Astrocyte (in vitro differentiated cells and primary cell): Measurements from ENCODE around the gene USP49. TPM values are rescaled to one million over a fixed set of nuclear protein-coding genes. Genes with fewer than 3 reads are reported as not detected.

ENCODE experiments used
- DNase-seq: peaks from one replicate; pipeline ENCODE4 v3.0.0-alpha.2; 2010; ENCODE audit warnings: low read depth
- FAIRE-seq: peaks from 2 replicates; lab custom pipeline; 2011; peaks lifted over from hg19 to GRCh38; lab: Jason Lieb, UNC
- H2AFZ ChIP-seq: 2 replicates; pipeline ENCODE4 v1.6.0; 2012; ENCODE audit warnings: low read depth, low read length, inconsistent platforms
- H3K27ac ChIP-seq: 2 replicates; pipeline ENCODE4 v1.5.1; 2011; ENCODE audit warnings: low read depth, low read length, inconsistent platforms
- H3K27me3 ChIP-seq: 2 replicates; pipeline ENCODE4 v1.6.0; 2011; ENCODE audit warnings: low read length, inconsistent platforms; ENCODE audit not compliant: insufficient read depth
- H3K36me3 ChIP-seq: 2 replicates; pipeline ENCODE4 v1.5.1; 2011; ENCODE audit warnings: low read length, inconsistent platforms; ENCODE audit not compliant: insufficient read depth
- H3K4me1 ChIP-seq: 2 replicates; pipeline ENCODE4 v1.5.1; 2011; ENCODE audit warnings: low read length, inconsistent platforms; ENCODE audit not compliant: insufficient read depth
- H3K4me2 ChIP-seq: 2 replicates; pipeline ENCODE4 v1.6.0; 2012; ENCODE audit warnings: low read length, inconsistent platforms
- H3K4me3 ChIP-seq: 2 replicates; pipeline ENCODE4 v1.5.1; 2011; ENCODE audit warnings: low read depth, mild to moderate bottlenecking, low read length, inconsistent platforms; ENCODE audit not compliant: insufficient read depth
- H3K79me2 ChIP-seq: 2 replicates; pipeline ENCODE4 v1.6.0; 2012; ENCODE audit warnings: mild to moderate bottlenecking, low read length, inconsistent platforms; ENCODE audit not compliant: insufficient read depth
- H3K9ac ChIP-seq: 2 replicates; pipeline ENCODE4 v1.6.0; 2012; ENCODE audit warnings: mild to moderate bottlenecking, low read length, inconsistent platforms
- H3K9me3 ChIP-seq: 2 replicates; pipeline ENCODE4 v1.5.1; 2012; ENCODE audit warnings: low read depth, mild to moderate bottlenecking, low read length, inconsistent platforms; ENCODE audit not compliant: insufficient read depth
- H4K20me1 ChIP-seq: 2 replicates; pipeline ENCODE4 v1.6.0; 2012; ENCODE audit warnings: low read length, inconsistent platforms; ENCODE audit not compliant: insufficient read depth
- H3K27ac Mint-ChIP-seq: one replicate; pipeline ENCODE4 v1.8.0; 2021; ENCODE audit warnings: mild to moderate bottlenecking, mixed read lengths; ENCODE audit not compliant: unreplicated experiment
- H3K27me3 Mint-ChIP-seq: one replicate; pipeline ENCODE4 v1.8.0; 2021; ENCODE audit warnings: low read depth, mixed read lengths; ENCODE audit not compliant: unreplicated experiment
- H3K36me3 Mint-ChIP-seq: one replicate; pipeline ENCODE4 v1.8.0; 2021; ENCODE audit warnings: low read depth, mixed read lengths; ENCODE audit not compliant: unreplicated experiment
- H3K4me1 Mint-ChIP-seq: one replicate; pipeline ENCODE4 v1.8.0; 2021; ENCODE audit warnings: low read depth, mixed read lengths; ENCODE audit not compliant: unreplicated experiment
- H3K4me3 Mint-ChIP-seq: one replicate; pipeline ENCODE4 v1.8.0; 2021; ENCODE audit warnings: mild to moderate bottlenecking, moderate library complexity, mixed read lengths; ENCODE audit not compliant: unreplicated experiment
- H3K9me3 Mint-ChIP-seq: one replicate; pipeline ENCODE4 v1.8.0; 2021; ENCODE audit warnings: mild to moderate bottlenecking, mixed read lengths; ENCODE audit not compliant: unreplicated experiment
- CTCF ChIP-seq: IDR thresholded peaks from 2 replicates; pipeline ENCODE4 v1.5.1; 2011; ENCODE audit warnings: low read depth, mild to moderate bottlenecking, inconsistent platforms, low read length, moderate library complexity; ENCODE audit not compliant: insufficient read depth
- EZH2 ChIP-seq: IDR thresholded peaks from 2 replicates; pipeline ENCODE4 v1.6.1; 2012; ENCODE audit warnings: mild to moderate bottlenecking, low read length, inconsistent platforms; ENCODE audit not compliant: insufficient read depth
- total RNA-seq: library from RNA; stranded (reverse); gene quantifications from 2 replicates; pipeline ENCODE4 v1.2.1, GENCODE V29; 2021

USP49 gene
- total RNA-seq, 1 donor from 2014 or later, result 5.5 TPM

GRCh38 chr6:41746107-41746506 lies 149.1 kb downstream of the USP49 start:
- FAIRE-seq, result no peak
- no peak overlapping the region for H3K4me2 ChIP-seq
- H3K9me3 ChIP-seq, result no peaks in the 10 kb centered on the region

DNA sequence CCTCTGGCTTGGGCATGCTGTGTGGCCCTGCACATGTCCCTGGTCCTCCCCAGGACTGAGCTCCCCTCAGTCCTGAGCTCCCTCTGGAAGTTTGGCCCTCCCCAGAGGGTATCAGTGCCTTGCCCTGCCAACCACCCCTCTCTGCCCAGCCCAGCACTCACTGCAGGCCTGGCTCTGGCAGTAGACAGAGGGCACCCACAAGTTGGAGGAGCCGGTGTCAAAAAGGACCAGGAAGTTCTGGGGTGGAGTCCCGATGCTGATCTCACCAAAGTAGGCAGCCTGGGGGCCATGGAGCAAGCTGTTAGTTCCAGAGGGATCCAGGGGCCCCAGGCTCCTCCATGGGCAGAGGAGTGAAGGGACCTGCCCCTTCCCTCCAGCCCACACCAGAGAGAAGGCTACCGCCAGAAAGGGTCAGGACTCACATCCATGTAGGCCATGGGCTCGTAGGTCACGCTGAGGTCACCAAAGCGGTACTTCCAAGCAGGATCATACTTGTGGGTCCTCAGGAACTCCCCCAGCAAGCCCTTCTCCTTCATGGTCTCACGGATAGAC lies 150.9 kb downstream of the USP49 start:
- Histone ChIP-seq H3K4me3 (no peak overlapping the region), H3K4me1 (no peaks in the 10 kb centered on the region), H3K9me3 (no peaks in the 10 kb centered on the region), H2AFZ (no peak overlapping the region), H4K20me1 (no peaks in the 10 kb centered on the region), H3K4me2 (no peak overlapping the region), H3K36me3 (no peaks in the 10 kb centered on the region), H3K9ac (no peak overlapping the region), H3K27me3 (peaks cover 2% of the 10 kb centered on the region), H3K79me2 (no peaks in the 10 kb centered on the region), H3K27ac (no peak overlapping the region)
- peaks cover 23% of the 10 kb centered on the region for H3K27me3 Mint-ChIP-seq
- FAIRE-seq, result no peak
- peaks cover 3% of the 10 kb centered on the region for H3K4me1 Mint-ChIP-seq
- no peak for TF ChIP-seq EZH2
- no peak for TF ChIP-seq CTCF
- H3K4me3 Mint-ChIP-seq, result no peak overlapping the region
- H3K27ac Mint-ChIP-seq, result no peak overlapping the region
- no peak for DNase-seq
- peaks cover 6% of the 10 kb centered on the region for H3K9me3 Mint-ChIP-seq
- no peaks in the 10 kb centered on the region for H3K36me3 Mint-ChIP-seq

More at GRCh38 chr6:41746107-41746506, 149.1 kb downstream of the USP49 start:
- peaks cover 6% of the 10 kb centered on the region for H3K9me3 Mint-ChIP-seq
- no peak overlapping the region for H3K4me3 Mint-ChIP-seq
- Histone ChIP-seq H4K20me1 (no peaks in the 10 kb centered on the region), H3K4me1 (no peaks in the 10 kb centered on the region), H3K4me3 (no peak overlapping the region), H3K27me3 (peaks cover 6% of the 10 kb centered on the region), H3K9ac (no peak overlapping the region), H2AFZ (no peak overlapping the region), H3K79me2 (no peaks in the 10 kb centered on the region), H3K36me3 (no peaks in the 10 kb centered on the region), H3K27ac (no peak overlapping the region)
- no peaks in the 10 kb centered on the region for H3K36me3 Mint-ChIP-seq
- TF ChIP-seq CTCF, result no peak
- no peak for DNase-seq
- H3K27me3 Mint-ChIP-seq, result peaks cover 32% of the 10 kb centered on the region
- H3K27ac Mint-ChIP-seq, result no peak overlapping the region
- peaks cover 3% of the 10 kb centered on the region for H3K4me1 Mint-ChIP-seq

GRCh38 chr6:41743406-41744235 lies 151.6 kb downstream of the USP49 start:
- Mint-ChIP-seq H3K27me3 (peaks cover 22% of the 10 kb centered on the region), H3K36me3 (no peaks in the 10 kb centered on the region), H3K4me1 (peaks cover 7% of the 10 kb centered on the region), H3K27ac (no peak overlapping the region), H3K9me3 (peaks cover 6% of the 10 kb centered on the region), H3K4me3 (no peak overlapping the region)
- no peak for TF ChIP-seq EZH2
- no peak for TF ChIP-seq CTCF
- Histone ChIP-seq H3K9ac (no peak overlapping the region), H2AFZ (no peak overlapping the region), H3K4me3 (no peak overlapping the region), H3K4me1 (peaks cover 3% of the 10 kb centered on the region), H3K36me3 (no peaks in the 10 kb centered on the region), H3K27me3 (peaks cover 2% of the 10 kb centered on the region), H3K79me2 (no peaks in the 10 kb centered on the region), H3K27ac (no peak overlapping the region), H4K20me1 (no peaks in the 10 kb centered on the region), H3K9me3 (no peaks in the 10 kb centered on the region), H3K4me2 (no peak overlapping the region)
- no peak for DNase-seq
- FAIRE-seq, result no peak
